CD4-positive, alpha-beta T cell (primary cell): ENCODE data around the gene CCL3. TPM values are rescaled to one million over a fixed set of nuclear protein-coding genes. Genes with fewer than 3 reads are reported as not detected.
"Not testable (repeated sequence)": the region's sequence is repeated elsewhere in the genome, so short reads cannot be mapped to it uniquely, and the experiment has no call there.

Experiments
- ATAC-seq: fragments of 200-7000 bp; cut with Tn5 transposase; one replicate; pipeline ENCODE4 v1.10.0; 2022; ENCODE audit warnings: mild to moderate bottlenecking; ENCODE audit not compliant: poor library complexity
- CTCF ChIA-PET: fragments of 350-600 bp; sonication (Branson Sonifier 250); formaldehyde crosslinking; loops from one replicate; lab custom pipeline; 2021; ENCODE audit warnings: antibody characterized with exemption, inconsistent platforms; lab: Charles Lee
- POLR2A ChIA-PET: fragments of 350-600 bp; sonication (Branson Sonifier 250); formaldehyde crosslinking; loops from one replicate; lab custom pipeline; 2021; ENCODE audit warnings: antibody characterized with exemption, inconsistent platforms; lab: Charles Lee
- DNase-seq, 14 experiments: peaks; one replicate each; pipeline ENCODE4 v3.0.0-alpha.2; 2013 to 2020; ENCODE audit warnings: mixed read lengths in 2 of 14
- H3K27ac ChIP-seq, 2 donors: one replicate each; pipeline versions ENCODE4 v1.5.1 to v1.7.0; 2013; ENCODE audit warnings: low read length in 2 of 2, low read depth in 1 of 2, mild to moderate bottlenecking in 1 of 2
- H3K27me3 ChIP-seq, 2 experiments: 1 replicate in 1 of 2; 2 replicates in 1 of 2; pipeline versions ENCODE4 v1.6.1 to v1.7.0; 2013; ENCODE audit warnings: low read length in 2 of 2, control low read depth in 1 of 2, mild to moderate bottlenecking in 1 of 2, moderate library complexity in 1 of 2; ENCODE audit not compliant: insufficient read depth in 2 of 2, control insufficient read depth in 1 of 2
- H3K36me3 ChIP-seq: one replicate; pipeline ENCODE4 v1.6.1; 2013; ENCODE audit warnings: low read length, control low read depth; ENCODE audit not compliant: insufficient read depth
- H3K4me1 ChIP-seq: one replicate; pipeline ENCODE4 v1.6.1; 2013; ENCODE audit warnings: low read length, control low read depth; ENCODE audit not compliant: insufficient read depth
- H3K4me3 ChIP-seq: one replicate; pipeline ENCODE4 v1.5.1; 2013; ENCODE audit warnings: mild to moderate bottlenecking, low read length, moderate library complexity
- H3K9me3 ChIP-seq, 2 experiments: 1 replicate in 1 of 2; 2 replicates in 1 of 2; pipeline versions ENCODE4 v1.6.1 to v1.7.0; 2013; ENCODE audit warnings: low read length in 2 of 2, mild to moderate bottlenecking in 2 of 2, control low read depth in 1 of 2, moderate library complexity in 1 of 2; ENCODE audit not compliant: control insufficient read depth in 1 of 2, insufficient read depth in 1 of 2
- H3K27ac Mint-ChIP-seq: one replicate; pipeline ENCODE4 v1.8.0; 2020; ENCODE audit warnings: mixed read lengths
- H3K27me3 Mint-ChIP-seq: one replicate; pipeline ENCODE4 v1.8.0; 2021; ENCODE audit warnings: mixed read lengths
- H3K36me3 Mint-ChIP-seq: one replicate; pipeline ENCODE4 v1.8.0; 2021; ENCODE audit warnings: low read depth, mixed read lengths
- H3K4me1 Mint-ChIP-seq: one replicate; pipeline ENCODE4 v1.8.0; 2021; ENCODE audit warnings: low read depth, mixed read lengths
- H3K4me3 Mint-ChIP-seq: one replicate; pipeline ENCODE4 v1.8.0; 2020; ENCODE audit warnings: mild to moderate bottlenecking, mixed read lengths
- H3K9me3 Mint-ChIP-seq: one replicate; pipeline ENCODE4 v1.8.0; 2020; ENCODE audit warnings: mixed read lengths
- CTCF ChIP-seq: fragments of 200-600 bp; IDR thresholded peaks from one replicate; pipeline ENCODE4 v1.8.0; 2022; ENCODE audit warnings: antibody characterized with exemption, mild to moderate bottlenecking
- intact Hi-C, 2 experiments: fragments of 100-400 bp; cut with DNase I in 1 of 2; cut with micrococcal nuclease in 1 of 2; formaldehyde crosslinking; loops; one replicate each; pipeline versions ENCODE4 v1.15.1 to v1.9.0; 2023 to 2025; cut with DNase I, micrococcal nuclease
- total RNA-seq, 174 experiments: library from RNA in 2 of 174; stranded (reverse) in 2 of 174; gene quantifications; one replicate each; pipeline ENCODE4 v1.2.3 and lab custom pipeline; 2021 to 2026

CCL3 gene
- total RNA-seq, 2 experiments from 2014 or later, result 0.78 to 1.0 TPM

GRCh38 chr17:36095992-36096391 lies 6.0 kb upstream of the CCL3 start:
- H3K9me3 Mint-ChIP-seq, result no peaks in the 10 kb centered on the region
- no peak for TF ChIP-seq CTCF
- no peak overlapping the region for H3K27ac Mint-ChIP-seq
- Histone ChIP-seq H3K27ac (no peak overlapping the region), H3K4me3 (no peak overlapping the region), H3K27me3 (no peaks in the 10 kb centered on the region), H3K4me1 (peaks cover 3% of the 10 kb centered on the region), H3K36me3 (no peaks in the 10 kb centered on the region), H3K9me3 (no peaks in the 10 kb centered on the region)
- H3K4me3 Mint-ChIP-seq, result no peak overlapping the region
- ChIA-PET POLR2A (no interaction called here), CTCF (no interaction called here)
- DNase-seq, result no peak
- ATAC-seq, result no peak
- no peaks in the 10 kb centered on the region for H3K4me1 Mint-ChIP-seq
- no peaks in the 10 kb centered on the region for H3K36me3 Mint-ChIP-seq
- intact Hi-C loops, result no loop called here
- H3K27me3 Mint-ChIP-seq, result peaks cover 34% of the 10 kb centered on the region

- ATAC-seq (no peak), DNase-seq (no peak)
- Histone ChIP-seq H3K27me3 (peaks cover 0 to 10% of the 10 kb centered on the region in 2 experiments), H3K36me3 (no peaks in the 10 kb centered on the region), H3K4me1 (peaks cover 3% of the 10 kb centered on the region), H3K27ac (no peak overlapping the region), H3K9me3 (no peaks in the 10 kb centered on the region), H3K4me3 (no peak overlapping the region)
- Mint-ChIP-seq H3K27me3 (peaks cover 35% of the 10 kb centered on the region), H3K36me3 (no peaks in the 10 kb centered on the region), H3K27ac (no peak overlapping the region), H3K9me3 (no peaks in the 10 kb centered on the region), H3K4me1 (no peaks in the 10 kb centered on the region), H3K4me3 (no peak overlapping the region)
- no peak for TF ChIP-seq CTCF
- intact Hi-C loops, result no loop called here
- ChIA-PET POLR2A (no interaction called here), CTCF (no interaction called here)
Measured at GRCh38 chr17:36094746-36095145, 4.8 kb upstream of the CCL3 start.

GRCh38 chr17:36094232-36094631 lies 4.3 kb upstream of the CCL3 start:
- Histone ChIP-seq H3K27me3 (peaks cover 0 to 15% of the 10 kb centered on the region in 2 experiments), H3K36me3 (no peaks in the 10 kb centered on the region), H3K4me1 (peaks cover 3% of the 10 kb centered on the region), H3K27ac (no peak overlapping the region), H3K4me3 (no peak overlapping the region), H3K9me3 (no peaks in the 10 kb centered on the region)
- CTCF ChIA-PET, result no interaction called here
- DNase-seq (no peak), ATAC-seq (no peak)
- H3K27ac Mint-ChIP-seq, result no peak overlapping the region
- no peaks in the 10 kb centered on the region for H3K36me3 Mint-ChIP-seq
- H3K27me3 Mint-ChIP-seq, result peaks cover 32% of the 10 kb centered on the region
- POLR2A ChIA-PET, result no interaction called here
- H3K4me1 Mint-ChIP-seq, result no peaks in the 10 kb centered on the region
- intact Hi-C loops, result no loop called here
- H3K9me3 Mint-ChIP-seq, result no peaks in the 10 kb centered on the region
- no peak overlapping the region for H3K4me3 Mint-ChIP-seq
- TF ChIP-seq CTCF, result no peak

- peaks cover 28% of the 10 kb centered on the region for H3K27me3 Mint-ChIP-seq
- H3K36me3 ChIP-seq, intact Hi-C loops, ATAC-seq, DNase-seq, H3K36me3 Mint-ChIP-seq, H3K4me1 Mint-ChIP-seq, CTCF ChIA-PET, H3K27ac Mint-ChIP-seq, H3K9me3 ChIP-seq, H3K4me3 ChIP-seq, H3K4me1 ChIP-seq, H3K4me3 Mint-ChIP-seq, H3K9me3 Mint-ChIP-seq, H3K27ac ChIP-seq, POLR2A ChIA-PET: not testable (repeated sequence)
- peaks cover 0 to 17% of the 10 kb centered on the region in 2 experiments for H3K27me3 ChIP-seq
Measured at GRCh38 chr17:36092715-36093114, 2.8 kb upstream of the CCL3 start.
